H9 (cell line): Measurements from ENCODE around the gene TAOK3. TPM values are rescaled to one million over a fixed set of nuclear protein-coding genes. Genes with fewer than 3 reads are reported as not detected.

ENCODE experiments used
- DNase-seq: peaks from one replicate; pipeline ENCODE4 v3.0.0-alpha.2; 2017
- H2AFZ ChIP-seq: one replicate; pipeline ENCODE4 v1.6.1; 2013; ENCODE audit warnings: mild to moderate bottlenecking, low read length, control low read depth, moderate library complexity
- H2AK5ac ChIP-seq: 2 replicates; pipeline ENCODE4 v1.6.1; 2013; ENCODE audit warnings: low read length, control low read depth, mixed read lengths; ENCODE audit not compliant: insufficient read length
- H2BK120ac ChIP-seq: one replicate; pipeline ENCODE4 v1.6.1; 2013; ENCODE audit warnings: low read depth, mild to moderate bottlenecking, low read length, control low read depth, inconsistent platforms; ENCODE audit not compliant: poor library complexity, severe bottlenecking
- H2BK12ac ChIP-seq: 2 replicates; pipeline ENCODE4 v1.6.1; 2013; ENCODE audit warnings: low read length, control low read depth, mixed read lengths, low read depth; ENCODE audit not compliant: insufficient read length
- H2BK15ac ChIP-seq: 2 replicates; pipeline ENCODE4 v1.6.1; 2013; ENCODE audit warnings: low read depth, low read length, control low read depth
- H2BK20ac ChIP-seq: one replicate; pipeline ENCODE4 v1.6.1; 2013; ENCODE audit warnings: low read depth, mild to moderate bottlenecking, low read length, control low read depth, inconsistent platforms; ENCODE audit not compliant: poor library complexity, severe bottlenecking
- H2BK5ac ChIP-seq: 2 replicates; pipeline ENCODE4 v1.6.1; 2013; ENCODE audit warnings: low read length, control low read depth, mixed read lengths; ENCODE audit not compliant: insufficient read length
- H3K14ac ChIP-seq: 2 replicates; pipeline ENCODE4 v1.6.1; 2013; ENCODE audit warnings: low read length, control low read depth; ENCODE audit not compliant: insufficient read depth
- H3K18ac ChIP-seq: 2 replicates; pipeline ENCODE4 v1.6.1; 2013; ENCODE audit warnings: low read depth, mild to moderate bottlenecking, mixed read lengths, low read length, control low read depth; ENCODE audit not compliant: insufficient read length
- H3K23ac ChIP-seq: 2 replicates; pipeline ENCODE4 v1.6.1; 2013; ENCODE audit warnings: low read length, control low read depth, mixed read lengths, low read depth; ENCODE audit not compliant: insufficient read length
- H3K23me2 ChIP-seq: 2 replicates; pipeline ENCODE4 v1.6.1; 2013; ENCODE audit warnings: low read depth, mild to moderate bottlenecking, mixed read lengths, low read length, control low read depth; ENCODE audit not compliant: insufficient read length, poor library complexity, severe bottlenecking
- H3K27ac ChIP-seq: 2 replicates; pipeline ENCODE4 v1.5.1; 2013; ENCODE audit warnings: low read length, control low read depth, mixed read lengths, low read depth; ENCODE audit not compliant: insufficient read length
- H3K27me3 ChIP-seq: 2 replicates; pipeline ENCODE4 v1.6.1; 2013; ENCODE audit warnings: low read length, control low read depth, inconsistent platforms; ENCODE audit not compliant: insufficient read depth
- H3K4ac ChIP-seq: 2 replicates; pipeline ENCODE4 v1.6.1; 2013; ENCODE audit warnings: low read depth, mild to moderate bottlenecking, control low read depth, inconsistent platforms, low read length, moderate library complexity
- H3K4me1 ChIP-seq: 2 replicates; pipeline ENCODE4 v1.6.1; 2013; ENCODE audit warnings: low read length, control low read depth, inconsistent platforms; ENCODE audit not compliant: insufficient read depth
- H3K4me2 ChIP-seq: 2 replicates; pipeline ENCODE4 v1.6.1; 2013; ENCODE audit warnings: low read length, control low read depth, mixed read lengths; ENCODE audit not compliant: insufficient read length, insufficient read depth
- H3K56ac ChIP-seq: 2 replicates; pipeline ENCODE4 v1.6.1; 2013; ENCODE audit warnings: low read depth, mild to moderate bottlenecking, mixed read lengths, low read length, control low read depth; ENCODE audit not compliant: insufficient read length
- H3K79me1 ChIP-seq: 2 replicates; pipeline ENCODE4 v1.6.1; 2013; ENCODE audit warnings: low read depth, mild to moderate bottlenecking, moderate library complexity, low read length, control low read depth, inconsistent platforms; ENCODE audit not compliant: insufficient read depth, poor library complexity, severe bottlenecking
- H3K79me2 ChIP-seq: 2 replicates; pipeline ENCODE4 v1.6.1; 2013; ENCODE audit warnings: low read length, control low read depth, inconsistent platforms; ENCODE audit not compliant: insufficient read depth
- H3K9ac ChIP-seq: 2 replicates; pipeline ENCODE4 v1.6.1; 2013; ENCODE audit warnings: low read length, control low read depth, mixed read lengths; ENCODE audit not compliant: insufficient read length; ENCODE audit errors: extremely low read depth
- H3K9me3 ChIP-seq: one replicate; pipeline ENCODE4 v1.6.1; 2013; ENCODE audit warnings: low read depth, low read length, inconsistent platforms; ENCODE audit not compliant: control insufficient read depth
- H3T11ph ChIP-seq: one replicate; pipeline ENCODE4 v1.6.1; 2013; ENCODE audit warnings: mild to moderate bottlenecking, low read length, control low read depth, inconsistent platforms
- H4K20me1 ChIP-seq: one replicate; pipeline ENCODE4 v1.6.1; 2013; ENCODE audit not compliant: control insufficient read depth, insufficient read length, insufficient read depth
- H4K5ac ChIP-seq: 2 replicates; pipeline ENCODE4 v1.6.1; 2013; ENCODE audit warnings: low read depth, mild to moderate bottlenecking, mixed read lengths, low read length, control low read depth; ENCODE audit not compliant: insufficient read length
- H4K8ac ChIP-seq: replicated peaks from 2 replicates; pipeline ENCODE4 v1.6.1; 2013; ENCODE audit warnings: low read length, control low read depth, mixed read lengths, low read depth; ENCODE audit not compliant: insufficient read length
- H4K91ac ChIP-seq: 2 replicates; pipeline ENCODE4 v1.6.1; 2013; ENCODE audit warnings: low read depth, mild to moderate bottlenecking, moderate library complexity, mixed read lengths, low read length, control low read depth; ENCODE audit not compliant: insufficient read length
- H3K27ac Mint-ChIP-seq, 3 experiments: 2 replicates in 2 of 3; 3 replicates in 1 of 3; pipeline ENCODE4 v1.8.0; 2020 to 2021; ENCODE audit warnings: mixed read lengths in 3 of 3, mild to moderate bottlenecking in 1 of 3, moderate library complexity in 1 of 3
- H3K27me3 Mint-ChIP-seq: 2 replicates; pipeline ENCODE4 v1.8.0; 2021; ENCODE audit warnings: low read depth, mild to moderate bottlenecking, moderate library complexity, mixed read lengths
- H3K36me3 Mint-ChIP-seq, 3 experiments: 2 replicates in 2 of 3; 3 replicates in 1 of 3; pipeline ENCODE4 v1.8.0; 2020 to 2021; ENCODE audit warnings: low read depth in 3 of 3, mixed read lengths in 3 of 3; ENCODE audit not compliant: insufficient read depth in 1 of 3
- H3K4me1 Mint-ChIP-seq, 2 experiments: 2 replicates each; pipeline ENCODE4 v1.8.0; 2020; ENCODE audit warnings: mixed read lengths in 2 of 2
- H3K4me3 Mint-ChIP-seq, 2 experiments: 2 replicates in 1 of 2; 3 replicates in 1 of 2; pipeline ENCODE4 v1.8.0; 2020 to 2021; ENCODE audit warnings: mild to moderate bottlenecking in 2 of 2, mixed read lengths in 2 of 2, moderate library complexity in 1 of 2
- H3K9me3 Mint-ChIP-seq, 2 experiments: 2 replicates in 1 of 2; 3 replicates in 1 of 2; pipeline ENCODE4 v1.8.0; 2020; ENCODE audit warnings: mild to moderate bottlenecking in 2 of 2, mixed read lengths in 2 of 2, moderate library complexity in 1 of 2
- WGBS: extraction: QIAGEN DNeasy Blood & Tissue Kit; methylation state at CpG from one replicate; pipeline ENCODE4 v1.1.7; 2013; ENCODE audit warnings: missing lambda C conversion rate, low lambda C conversion rate, mixed read lengths; ENCODE audit not compliant: insufficient read length; ENCODE audit errors: extremely low coverage; 5-methylcytosine and 5-hydroxymethylcytosine counted together
- total RNA-seq: library from RNA; stranded (reverse); gene quantifications from 2 replicates; pipeline ENCODE4 v1.2.1, GENCODE V29; 2021
- TF ChIP-seq, protein P1 (sequence below): fragments of 200-600 bp; sonication (generic); conservative IDR thresholded peaks from 3 replicates; pipeline ENCODE4 v1.8.0; 2021; ENCODE audit warnings: antibody characterized with exemption, mild to moderate bottlenecking

TAOK3 gene
- total RNA-seq, 1 experiment from 2014 or later: 5.2 TPM

DNA sequence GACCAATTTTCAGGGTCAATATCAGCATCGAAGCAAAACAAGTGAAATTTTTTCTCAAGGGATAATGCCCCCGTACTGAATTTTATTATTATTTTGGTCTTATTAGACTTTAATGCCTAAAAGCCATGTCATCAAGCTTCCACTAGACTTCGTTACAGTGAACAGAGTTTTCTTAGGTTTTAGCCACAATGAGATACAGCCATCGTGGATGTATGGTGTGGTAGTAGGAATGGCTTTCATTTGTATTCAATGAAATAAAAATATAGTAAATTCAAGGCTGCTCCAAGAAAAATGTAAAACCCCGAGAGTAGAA lies 11.7 kb downstream of the TAOK3 start:
- Histone ChIP-seq H2BK120ac (no peak overlapping the region), H3T11ph (no peak overlapping the region), H3K23ac (no peak overlapping the region), H4K91ac (no peak overlapping the region), H2BK15ac (no peak overlapping the region), H3K4ac (no peak overlapping the region), H3K9me3 (no peaks in the 10 kb centered on the region), H2BK12ac (no peak overlapping the region), H4K5ac (no peak overlapping the region), H3K9ac (no peak overlapping the region), H4K8ac (no peak overlapping the region), H3K79me2 (no peaks in the 10 kb centered on the region), H3K4me1 (no peaks in the 10 kb centered on the region; the same call in 1 of the 2 replicates), H3K56ac (no peak overlapping the region), H3K27me3 (no peaks in the 10 kb centered on the region), H4K20me1 (no peaks in the 10 kb centered on the region), H3K14ac (no peak overlapping the region), H2BK5ac (no peak overlapping the region), H2AFZ (no peak overlapping the region), H3K4me2 (no peak overlapping the region), H3K27ac (no peak overlapping the region), H2AK5ac (no peak overlapping the region), H2BK20ac (no peak overlapping the region), H3K18ac (no peak overlapping the region), H3K23me2 (no peaks in the 10 kb centered on the region), H3K79me1 (no peaks in the 10 kb centered on the region)
- H3K9me3 Mint-ChIP-seq: no peaks in the 10 kb centered on the region
- TF ChIP-seq, protein P1, sequence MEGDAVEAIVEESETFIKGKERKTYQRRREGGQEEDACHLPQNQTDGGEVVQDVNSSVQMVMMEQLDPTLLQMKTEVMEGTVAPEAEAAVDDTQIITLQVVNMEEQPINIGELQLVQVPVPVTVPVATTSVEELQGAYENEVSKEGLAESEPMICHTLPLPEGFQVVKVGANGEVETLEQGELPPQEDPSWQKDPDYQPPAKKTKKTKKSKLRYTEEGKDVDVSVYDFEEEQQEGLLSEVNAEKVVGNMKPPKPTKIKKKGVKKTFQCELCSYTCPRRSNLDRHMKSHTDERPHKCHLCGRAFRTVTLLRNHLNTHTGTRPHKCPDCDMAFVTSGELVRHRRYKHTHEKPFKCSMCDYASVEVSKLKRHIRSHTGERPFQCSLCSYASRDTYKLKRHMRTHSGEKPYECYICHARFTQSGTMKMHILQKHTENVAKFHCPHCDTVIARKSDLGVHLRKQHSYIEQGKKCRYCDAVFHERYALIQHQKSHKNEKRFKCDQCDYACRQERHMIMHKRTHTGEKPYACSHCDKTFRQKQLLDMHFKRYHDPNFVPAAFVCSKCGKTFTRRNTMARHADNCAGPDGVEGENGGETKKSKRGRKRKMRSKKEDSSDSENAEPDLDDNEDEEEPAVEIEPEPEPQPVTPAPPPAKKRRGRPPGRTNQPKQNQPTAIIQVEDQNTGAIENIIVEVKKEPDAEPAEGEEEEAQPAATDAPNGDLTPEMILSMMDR: no peak
- no peaks in the 10 kb centered on the region for H3K36me3 Mint-ChIP-seq
- no peak overlapping the region for H3K27ac Mint-ChIP-seq
- no peak overlapping the region for H3K4me3 Mint-ChIP-seq
- H3K27me3 Mint-ChIP-seq: no peaks in the 10 kb centered on the region
- DNase-seq: no peak
- WGBS: no CpG with 5 or more reads among the region's 5 CpGs
- peaks cover 0 to 7% of the 10 kb centered on the region in 2 experiments; a peak in 1 of 4 replicates for H3K4me1 Mint-ChIP-seq
